ENCODE measurements around the gene OR56A4.
"Not testable (repeated sequence)": the region's sequence is repeated elsewhere in the genome, so short reads cannot be mapped to it uniquely, and the experiment has no call there.

OR56A4 gene

DNA sequence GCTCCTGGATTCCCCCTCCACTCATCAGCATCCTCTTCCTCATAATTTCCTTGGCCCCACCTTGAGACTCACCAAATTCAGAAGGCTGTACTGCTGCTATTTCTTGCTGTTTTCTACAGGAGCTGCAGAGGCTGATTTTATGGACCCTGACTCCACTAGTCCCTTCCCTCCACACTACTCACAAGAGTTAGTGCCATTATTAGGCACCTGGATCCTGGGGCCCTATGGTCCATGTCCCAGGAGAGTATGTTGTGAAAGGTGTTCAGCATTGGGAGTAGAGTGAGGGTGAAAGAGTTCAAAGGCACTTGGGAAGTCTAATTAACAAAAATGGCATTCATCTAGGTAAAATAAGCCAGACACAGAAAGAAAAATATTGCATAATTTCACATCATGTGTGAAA lies at the start of gene OR56A4:
TSS of gene OR56A4 (minus strand) at position 101 of the 400 bp plus-strand sequence. CDS start 3,954 bp downstream, outside the sequence.
- DNase-seq: no peak

- no peak for DNase-seq
Observed at GRCh38 chr11:6055569-6055968, 48.8 kb upstream of the OR56A4 start.

GRCh38 chr11:6052374-6052773 lies 45.6 kb upstream of the OR56A4 start:
- no peak for DNase-seq

DNA sequence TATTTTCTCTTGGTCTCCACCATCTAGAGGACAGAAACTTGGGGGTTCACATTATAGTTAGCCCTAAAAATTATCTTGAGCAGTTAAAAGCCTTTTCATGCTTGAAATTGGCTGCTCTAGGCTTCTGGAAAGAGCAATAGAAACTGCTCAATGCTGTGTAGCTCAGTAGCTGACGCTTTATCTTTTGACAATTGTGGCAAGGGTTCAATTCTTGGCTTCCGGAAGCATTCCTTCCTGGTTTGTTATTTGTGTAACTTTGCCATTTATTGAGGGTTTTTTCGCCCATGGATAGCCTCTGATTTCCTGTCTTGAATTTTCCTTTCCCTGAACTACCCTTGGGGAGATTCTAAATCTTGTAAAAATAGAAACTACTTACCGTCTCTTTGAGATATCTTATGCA lies 34.1 kb upstream of the OR56A4 start:
- DNase-seq: no peak

- no peak for DNase-seq
Observed at GRCh38 chr11:6030708-6031405, 24.1 kb upstream of the OR56A4 start, which contains the start of gene OR56A1. OR56A1 (minus strand) TSS chr11:6030758; CDS start chr11:6027692, 3,066 bp downstream.

- DNase-seq: no peak
Observed at GRCh38 chr11:6027501-6027900, 20.8 kb upstream of the OR56A4 start.

DNA sequence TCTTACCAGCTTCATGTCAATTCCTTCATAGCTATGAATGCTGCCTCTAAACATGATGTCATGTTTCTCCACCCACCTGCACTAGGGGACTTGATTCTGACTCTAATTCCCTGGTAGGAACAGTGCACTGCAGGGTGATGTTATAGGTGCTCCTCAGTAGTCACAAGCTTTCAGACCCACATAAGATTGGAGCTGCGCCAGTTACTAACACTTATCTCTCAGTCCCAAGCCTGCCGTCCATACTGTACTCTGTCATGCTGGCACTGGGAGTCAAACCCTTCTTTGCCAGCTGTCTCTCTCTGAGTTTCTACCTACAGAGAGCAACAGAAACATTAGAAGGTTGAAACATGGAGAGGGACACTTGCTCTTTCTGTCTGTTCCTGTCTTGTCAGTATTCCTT lies 18.3 kb upstream of the OR56A4 start:
- DNase-seq: no peak

DNA sequence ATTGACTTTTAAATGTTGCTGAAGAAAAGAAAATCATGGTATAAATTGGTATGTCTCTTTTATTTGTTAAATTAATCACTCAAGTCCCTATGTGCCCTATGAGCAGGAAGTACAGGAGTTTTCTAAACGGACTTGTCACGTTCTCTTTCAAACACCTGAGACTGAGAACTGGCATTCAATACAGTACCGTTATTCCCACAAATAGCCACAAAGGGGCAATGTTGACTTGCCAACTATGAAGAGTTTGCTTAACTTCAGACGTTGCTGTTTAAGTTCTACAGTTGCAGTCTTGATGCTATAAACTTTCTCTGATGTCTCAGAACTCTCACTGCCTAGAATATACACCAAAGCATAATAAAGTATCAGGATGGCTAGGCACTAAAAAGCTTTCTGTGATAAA lies 16.2 kb upstream of the OR56A4 start:
- no peak for DNase-seq

- no peak for DNase-seq
Observed at GRCh38 chr11:6013042-6013441, 6.3 kb upstream of the OR56A4 start.

DNA sequence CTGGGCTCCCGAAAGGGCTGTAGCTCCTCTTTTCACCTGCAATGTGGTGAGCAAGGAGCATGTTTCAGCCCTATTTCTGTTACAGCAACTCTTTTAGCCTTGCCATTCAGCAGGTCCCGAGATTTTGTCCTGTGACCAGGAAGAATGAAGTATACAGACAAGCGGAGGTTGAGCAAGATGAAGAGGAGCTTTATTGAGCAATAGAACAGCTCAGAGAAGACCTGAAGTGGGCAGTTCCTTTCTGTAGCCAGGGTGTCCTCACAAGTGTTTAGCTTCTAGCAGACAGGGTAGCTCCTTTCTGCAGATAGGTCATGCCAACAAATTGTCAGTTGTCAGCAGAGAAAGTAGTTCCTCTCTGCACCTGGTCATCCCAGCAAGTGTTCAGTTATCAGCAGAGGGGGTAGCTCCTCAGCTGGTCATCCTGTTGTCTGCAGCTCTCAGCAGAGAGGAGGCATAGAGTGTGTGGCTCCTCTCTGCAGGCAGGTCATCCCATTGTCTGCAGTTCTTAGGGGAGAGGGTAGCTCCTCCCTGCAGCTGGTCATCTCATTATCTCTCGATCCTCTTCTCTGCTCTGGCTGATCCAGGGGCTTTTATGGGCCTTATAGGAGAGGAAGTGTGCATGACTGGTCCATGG lies 5.4 kb upstream of the OR56A4 start:
- no peak for DNase-seq

GRCh38 chr11:6006395-6006794 lies 351 bp downstream of the OR56A4 start:
- DNase-seq: no peak

DNA sequence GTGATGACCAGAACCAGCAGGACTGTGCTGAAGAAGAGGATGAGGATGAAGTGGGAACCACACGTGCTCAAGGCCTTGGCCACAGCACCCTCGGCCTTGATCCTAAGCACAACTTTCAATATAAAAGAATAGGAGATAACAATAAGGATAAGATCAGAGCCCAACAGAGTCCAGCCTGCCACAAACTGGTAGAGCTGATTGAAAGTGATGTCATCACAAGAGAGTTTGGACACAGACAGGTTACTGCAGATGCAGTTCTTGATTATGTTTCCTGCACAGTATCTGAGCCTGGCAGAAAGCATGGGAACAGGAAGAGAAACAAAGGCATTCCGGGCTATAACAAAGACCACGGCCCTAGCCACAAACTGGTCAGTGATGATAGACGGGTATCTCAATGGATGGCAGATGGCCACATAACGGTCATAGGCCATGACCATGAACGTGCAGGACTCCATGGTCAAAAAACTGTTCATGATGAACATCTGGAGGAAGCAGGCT lies 4.5 kb downstream of the OR56A4 start:
- no peak for DNase-seq

- DNase-seq: no peak
Observed at GRCh38 chr11:5994791-5995190, 12.0 kb downstream of the OR56A4 start.

- no peak for DNase-seq
Observed at GRCh38 chr11:5992604-5993251, 14.0 kb downstream of the OR56A4 start.

DNA sequence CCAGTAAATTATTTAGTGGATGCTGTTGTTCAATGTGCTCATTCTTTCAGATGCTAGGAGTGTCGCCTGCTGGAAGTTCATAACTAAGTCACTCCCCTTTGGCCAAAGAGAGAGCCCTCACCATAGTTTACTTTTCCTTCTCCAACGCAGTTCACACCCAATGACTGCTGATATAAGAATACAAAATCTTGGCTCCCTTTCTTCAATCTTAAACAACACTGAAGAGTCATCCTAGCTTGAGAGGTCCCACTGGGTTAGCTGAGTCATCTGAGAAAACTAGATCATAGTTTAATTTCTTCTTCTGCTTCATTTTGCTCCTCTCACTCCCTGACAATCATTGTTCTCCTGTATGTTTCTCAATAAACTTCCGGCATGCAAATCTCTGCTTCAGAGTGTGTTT lies 14.6 kb downstream of the OR56A4 start:
- no peak for DNase-seq

- DNase-seq: no peak
Observed at GRCh38 chr11:5989203-5989602, 17.5 kb downstream of the OR56A4 start.

GRCh38 chr11:5986885-5987284 lies 19.9 kb downstream of the OR56A4 start, which contains the start of gene OR52L1:
OR52L1 (minus strand) TSS chr11:5986985; CDS start chr11:5986930, 55 bp downstream.
- no peak for DNase-seq

DNA sequence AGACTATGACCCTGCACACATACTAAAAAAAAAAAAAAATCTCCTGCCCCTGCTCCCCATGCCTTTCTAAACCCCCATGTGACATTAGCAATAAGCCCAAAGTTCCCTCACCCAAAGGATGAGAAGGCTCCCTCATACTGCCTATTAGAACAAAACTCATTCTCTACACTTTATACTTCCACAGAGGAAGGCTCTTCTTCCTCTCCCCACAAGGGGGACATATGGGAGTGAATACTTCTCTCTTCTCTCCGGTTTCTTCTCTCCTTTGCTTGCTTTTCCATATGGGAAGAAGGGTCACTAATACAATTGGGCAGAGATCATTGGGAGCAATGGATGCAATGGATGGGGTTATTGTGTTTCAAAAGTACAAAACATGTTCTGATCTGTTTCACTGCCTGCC lies 23.3 kb downstream of the OR56A4 start:
- DNase-seq: no peak

GRCh38 chr11:5973530-5973929 lies 33.2 kb downstream of the OR56A4 start:
- DNase-seq: no peak

- no peak for DNase-seq
Observed at GRCh38 chr11:5968394-5968793, 38.4 kb downstream of the OR56A4 start, which contains the start of gene OR56A5. OR56A5 (minus strand) TSS chr11:5968494; CDS start chr11:5968494, 0 bp downstream.

DNA sequence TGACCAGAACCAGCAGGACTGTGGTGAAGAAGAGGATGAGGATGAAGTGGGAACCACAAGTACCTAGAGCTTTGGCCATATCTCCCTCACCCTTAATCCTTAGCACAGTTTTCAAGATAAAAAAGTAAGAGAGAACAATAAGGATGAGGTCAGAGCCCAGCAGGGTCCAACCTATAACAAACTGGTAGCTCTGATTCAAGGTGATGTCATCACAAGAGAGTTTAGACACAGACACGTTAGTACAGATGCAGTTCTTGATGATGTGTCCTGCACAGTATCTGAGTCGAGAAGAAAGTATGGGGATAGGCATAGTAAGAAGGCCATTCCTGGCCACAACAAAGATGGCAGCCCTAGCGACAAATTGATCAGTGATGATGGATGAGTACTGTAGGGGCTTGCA lies 39.0 kb downstream of the OR56A4 start:
- DNase-seq: no peak

DNA sequence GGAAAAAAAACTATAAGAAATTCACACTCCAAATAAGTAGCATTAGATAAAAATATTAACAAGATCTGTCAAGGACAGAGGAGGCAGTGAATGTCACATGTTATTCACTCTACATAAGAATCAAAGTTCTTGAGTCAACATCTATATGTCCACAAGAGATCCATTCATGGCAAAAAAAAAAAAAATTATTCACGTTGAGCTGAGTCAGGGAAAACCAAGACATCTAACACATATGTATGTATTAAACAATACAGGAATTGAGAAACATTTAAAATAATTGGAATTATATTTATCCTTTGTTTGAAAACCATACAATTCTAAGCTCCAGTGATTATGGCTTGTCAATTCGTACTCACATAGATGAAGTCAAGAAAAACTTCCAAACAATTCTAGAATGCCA lies 39.8 kb downstream of the OR56A4 start:
- DNase-seq: no peak

DNA sequence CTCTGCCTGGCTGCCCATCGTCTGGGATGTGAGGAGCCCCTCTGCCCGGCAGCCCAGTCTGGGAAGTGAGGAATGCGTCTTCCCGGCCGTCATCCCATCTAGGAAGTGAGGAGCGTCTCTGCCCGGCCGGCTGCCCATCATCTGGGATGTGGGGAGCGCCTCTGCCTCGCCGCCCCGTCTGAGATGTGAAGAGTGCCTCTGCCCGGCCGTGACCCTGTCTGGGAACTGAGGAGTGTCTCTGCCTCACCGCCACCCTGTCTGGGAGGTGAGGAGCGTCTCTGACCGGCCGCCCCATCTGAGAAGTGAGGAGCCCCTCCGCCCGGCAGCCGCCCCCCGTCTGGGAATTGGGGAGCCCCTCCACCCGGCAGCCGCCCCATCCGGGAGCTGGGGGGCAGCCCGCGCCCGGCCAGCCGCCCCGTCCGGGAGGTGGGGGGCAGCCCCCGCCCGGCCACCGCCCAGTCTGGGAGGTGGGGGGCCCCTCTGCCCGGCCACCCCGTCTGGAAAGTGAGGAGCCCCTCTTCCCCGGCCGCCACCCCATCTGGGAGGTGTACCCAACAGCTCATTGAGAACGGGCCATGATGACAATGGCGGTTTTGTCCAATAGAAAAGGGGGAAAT lies 45.9 kb downstream of the OR56A4 start:
- not testable (repeated sequence) for DNase-seq
